Cerebellar nuclear complex (tissue), 1 donor: ENCODE results near the gene HLA-DOB.

Experiments
- DNase-seq, 2 experiments: peaks; one replicate each; lab custom pipeline; 2025; lab: John Stamatoyannopoulos, UW

Gene HLA-DOB

GRCh38 chr6:32816746-32817204, at the start of gene HLA-DOB:
Gene HLA-DOB (minus strand): TSS chr6:32817002. CDS start chr6:32816951, 51 bp downstream.
- DNase-seq = no peak

GRCh38 chr6:32865724-32866443, 49.1 kb upstream of the HLA-DOB start:
- DNase-seq = no peak

GRCh38 chr6:32862725-32863124, 45.9 kb upstream of the HLA-DOB start:
- no peak for DNase-seq

GRCh38 chr6:32860674-32861073, 43.9 kb upstream of the HLA-DOB start:
- no peak for DNase-seq

- no peak for DNase-seq
Observed at GRCh38 chr6:32858194-32858593, 41.4 kb upstream of the HLA-DOB start.

GRCh38 chr6:32857156-32857891, 40.5 kb upstream of the HLA-DOB start:
- no peak for DNase-seq

- no peak for DNase-seq
Observed at GRCh38 chr6:32855467-32856174, 38.8 kb upstream of the HLA-DOB start.

GRCh38 chr6:32854376-32855178, 37.8 kb upstream of the HLA-DOB start:
- DNase-seq = no peak

- peak; percentile 58 to 59 for DNase-seq
Observed at GRCh38 chr6:32853541-32854375, 37.0 kb upstream of the HLA-DOB start, which contains the start of the genes PSMB9 and TAP1. Gene PSMB9 (plus strand): TSS chr6:32854192. CDS start chr6:32854230, 38 bp downstream. Gene TAP1 (minus strand): TSS chr6:32853704. CDS start chr6:32853636, 68 bp downstream.

- no peak for DNase-seq
Observed at GRCh38 chr6:32852844-32853540, 36.2 kb upstream of the HLA-DOB start.

GRCh38 chr6:32852018-32852843, 35.4 kb upstream of the HLA-DOB start:
- no peak for DNase-seq

- DNase-seq = no peak
Observed at GRCh38 chr6:32851025-32851424, 34.2 kb upstream of the HLA-DOB start.

- DNase-seq = no peak
Observed at GRCh38 chr6:32849126-32849525, 32.3 kb upstream of the HLA-DOB start.

- no peak for DNase-seq
Observed at GRCh38 chr6:32847795-32848194, 31.0 kb upstream of the HLA-DOB start.

GRCh38 chr6:32847004-32847403, 30.2 kb upstream of the HLA-DOB start:
- no peak for DNase-seq

- no peak for DNase-seq
Observed at GRCh38 chr6:32845384-32845884, 28.6 kb upstream of the HLA-DOB start.

GRCh38 chr6:32844839-32845383, 28.1 kb upstream of the HLA-DOB start:
- no peak for DNase-seq

GRCh38 chr6:32843979-32844838, 27.4 kb upstream of the HLA-DOB start, which contains the start of gene PSMB8:
Gene PSMB8 (minus strand): TSS chr6:32844047. CDS start chr6:32843996, 51 bp downstream.
- DNase-seq = peak; percentile 71 to 85
